PC-9 (cell line): ENCODE results near the gene CHCHD4. TPM values are rescaled to one million over a fixed set of nuclear protein-coding genes. Genes with fewer than 3 reads are reported as not detected.

Experiments
- BruUV-seq: library from RNA; stranded (reverse); fragments of 400-500 nt; replicated peaks from 2 replicates; lab custom pipeline; 2021; lab: Mats Ljungman, UMichigan
- CTCF ChIA-PET: fragments of 300-600 bp; sonication (Branson Sonifier 250); formaldehyde crosslinking; loops from one replicate; lab custom pipeline; 2022; ENCODE audit warnings: antibody characterized with exemption; lab: Charles Lee
- POLR2A ChIA-PET: fragments of 300-600 bp; sonication (Branson Sonifier 250); formaldehyde crosslinking; loops from one replicate; lab custom pipeline; 2022; ENCODE audit warnings: antibody characterized with exemption; ENCODE audit not compliant: unreplicated experiment; lab: Charles Lee
- DNase-seq, 2 experiments: peaks; one replicate each; pipeline versions ENCODE4 v3.0.0 to v3.0.0-alpha.2; 2015 to 2022; ENCODE audit warnings: mixed read lengths in 1 of 2
- H2AFZ ChIP-seq: fragments of 200-600 bp; sonication (generic); 2 replicates; pipeline ENCODE4 v1.8.1; 2017; ENCODE audit warnings: antibody characterized with exemption
- H3F3A ChIP-seq: fragments of 200-600 bp; sonication (generic); 2 replicates; pipeline ENCODE4 v1.8.1; 2017; ENCODE audit warnings: antibody characterized with exemption, mild to moderate bottlenecking, low read depth; ENCODE audit not compliant: insufficient read depth
- H3K27ac ChIP-seq: fragments of 200-600 bp; sonication (generic); 2 replicates; pipeline ENCODE4 v1.6.1; 2016; ENCODE audit warnings: mixed run types
- H3K27me3 ChIP-seq: fragments of 200-600 bp; sonication (generic); 2 replicates; pipeline ENCODE4 v1.6.1; 2016; ENCODE audit warnings: low read depth, mixed run types; ENCODE audit not compliant: insufficient read depth
- H3K36me3 ChIP-seq: fragments of 200-600 bp; sonication (generic); 2 replicates; pipeline ENCODE4 v1.6.1; 2016; ENCODE audit warnings: low read depth, mixed run types
- H3K4me1 ChIP-seq: fragments of 200-600 bp; sonication (generic); replicated peaks from 2 replicates; pipeline ENCODE4 v1.6.1; 2016; ENCODE audit warnings: mixed run types; ENCODE audit not compliant: insufficient read depth
- H3K4me2 ChIP-seq: fragments of 200-600 bp; sonication (generic); 2 replicates; pipeline ENCODE4 v1.6.1; 2017; ENCODE audit warnings: mixed run types
- H3K4me3 ChIP-seq: fragments of 200-600 bp; sonication (generic); 2 replicates; pipeline ENCODE4 v1.6.1; 2016; ENCODE audit warnings: mixed run types
- H3K79me2 ChIP-seq: fragments of 200-600 bp; sonication (generic); 2 replicates; pipeline ENCODE4 v1.6.1; 2017; ENCODE audit warnings: low read depth, mixed run types
- H3K9me2 ChIP-seq: fragments of 200-600 bp; sonication (generic); 2 replicates; pipeline ENCODE4 v1.8.1; 2017; ENCODE audit warnings: mild to moderate bottlenecking; ENCODE audit not compliant: insufficient read depth
- H3K9me3 ChIP-seq: fragments of 200-600 bp; sonication (generic); 2 replicates; pipeline ENCODE4 v1.8.1; 2016; ENCODE audit warnings: low read depth; ENCODE audit not compliant: insufficient read depth
- H4K20me1 ChIP-seq: fragments of 200-600 bp; sonication (generic); 2 replicates; pipeline ENCODE4 v1.8.1; 2017; ENCODE audit not compliant: insufficient read depth
- EZH2 ChIP-seq: fragments of 200-600 bp; sonication (generic); IDR thresholded peaks from 2 replicates; pipeline ENCODE4 v1.8.0; 2017; ENCODE audit warnings: antibody characterized with exemption, low read depth
- intact Hi-C: fragments of 100-400 bp; cut with micrococcal nuclease; formaldehyde crosslinking; loops from one replicate; pipeline ENCODE4 v1.10.0; 2022; ENCODE audit not compliant: unreplicated experiment
- total RNA-seq: library from RNA; stranded (reverse); gene quantifications from 2 replicates; pipeline ENCODE4 v1.2.3, GENCODE V29; 2021
- TF ChIP-seq, protein P1 (sequence below): fragments of 200-600 bp; sonication (generic); conservative IDR thresholded peaks from 2 replicates; pipeline ENCODE4 v1.6.1; 2017; ENCODE audit warnings: mixed run types, antibody characterized with exemption, mild to moderate bottlenecking, moderate library complexity

CHCHD4 gene
- total RNA-seq, 1 experiment from 2014 or later = 17.6 TPM

DNA sequence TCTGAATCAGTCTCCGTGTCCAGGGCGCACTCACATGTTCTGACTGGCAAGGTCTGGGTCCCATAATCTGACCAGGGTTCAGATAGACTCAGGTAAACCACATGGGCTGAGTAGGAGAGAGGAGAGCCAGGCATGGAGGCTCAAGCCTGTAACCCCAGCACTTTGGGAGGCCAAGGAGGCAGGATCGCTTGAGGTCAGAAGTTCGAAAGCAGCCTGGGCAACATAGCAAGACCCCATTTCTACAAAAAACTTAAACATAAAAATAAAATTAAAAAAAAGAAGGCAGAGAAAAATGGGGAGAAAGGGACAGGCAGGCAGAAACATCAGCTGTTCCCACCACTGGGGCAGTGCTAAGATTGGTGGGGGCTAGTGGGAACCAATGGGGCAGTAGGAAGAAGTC is 5.6 kb upstream of the CHCHD4 start:
- CTCF ChIA-PET = no interaction called here
- Histone ChIP-seq H3K27ac (no peak overlapping the region), H3K27me3 (no peaks in the 10 kb centered on the region), H3K4me2 (no peak overlapping the region), H3K79me2 (peaks cover 41% of the 10 kb centered on the region), H3K4me1 (peaks cover 16% of the 10 kb centered on the region), H3K4me3 (no peak overlapping the region), H4K20me1 (peaks cover 37% of the 10 kb centered on the region), H3F3A (peaks cover 11% of the 10 kb centered on the region; the same call in 1 of the 2 replicates), H3K9me2 (no peaks in the 10 kb centered on the region), H3K9me3 (no peaks in the 10 kb centered on the region), H3K36me3 (peaks cover 43% of the 10 kb centered on the region), H2AFZ (no peak overlapping the region)
- intact Hi-C loops = no loop called here
- no peak for DNase-seq
- POLR2A ChIA-PET = no interaction called here
- BruUV-seq = no TSS peak
- TF ChIP-seq, protein P1, sequence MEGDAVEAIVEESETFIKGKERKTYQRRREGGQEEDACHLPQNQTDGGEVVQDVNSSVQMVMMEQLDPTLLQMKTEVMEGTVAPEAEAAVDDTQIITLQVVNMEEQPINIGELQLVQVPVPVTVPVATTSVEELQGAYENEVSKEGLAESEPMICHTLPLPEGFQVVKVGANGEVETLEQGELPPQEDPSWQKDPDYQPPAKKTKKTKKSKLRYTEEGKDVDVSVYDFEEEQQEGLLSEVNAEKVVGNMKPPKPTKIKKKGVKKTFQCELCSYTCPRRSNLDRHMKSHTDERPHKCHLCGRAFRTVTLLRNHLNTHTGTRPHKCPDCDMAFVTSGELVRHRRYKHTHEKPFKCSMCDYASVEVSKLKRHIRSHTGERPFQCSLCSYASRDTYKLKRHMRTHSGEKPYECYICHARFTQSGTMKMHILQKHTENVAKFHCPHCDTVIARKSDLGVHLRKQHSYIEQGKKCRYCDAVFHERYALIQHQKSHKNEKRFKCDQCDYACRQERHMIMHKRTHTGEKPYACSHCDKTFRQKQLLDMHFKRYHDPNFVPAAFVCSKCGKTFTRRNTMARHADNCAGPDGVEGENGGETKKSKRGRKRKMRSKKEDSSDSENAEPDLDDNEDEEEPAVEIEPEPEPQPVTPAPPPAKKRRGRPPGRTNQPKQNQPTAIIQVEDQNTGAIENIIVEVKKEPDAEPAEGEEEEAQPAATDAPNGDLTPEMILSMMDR = no peak
- no peak for TF ChIP-seq EZH2

DNA sequence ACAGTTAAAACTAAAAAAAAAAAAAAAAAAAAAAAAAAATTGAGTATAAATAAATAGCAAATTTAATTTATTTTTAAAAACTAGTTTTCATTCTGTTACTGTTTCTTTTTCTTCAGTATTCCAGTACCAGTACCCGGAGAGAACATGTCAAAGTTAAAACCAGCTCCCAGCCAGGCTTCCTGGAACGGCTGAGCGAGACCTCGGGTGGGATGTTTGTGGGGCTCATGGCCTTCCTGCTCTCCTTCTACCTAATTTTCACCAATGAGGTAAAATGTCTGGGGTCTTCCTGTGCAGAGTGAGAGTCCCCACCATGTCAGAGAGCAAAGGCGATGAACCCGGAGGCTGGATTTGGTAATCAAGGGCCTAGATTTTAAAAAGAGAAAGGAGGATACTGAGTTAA is 4.6 kb upstream of the CHCHD4 start:
- peaks cover 16% of the 10 kb centered on the region for H3K4me1 ChIP-seq
- peaks cover 43% of the 10 kb centered on the region for H3K36me3 ChIP-seq
- H3K4me2 ChIP-seq = no peak overlapping the region
- ChIA-PET POLR2A (no interaction called here), CTCF (no interaction called here)
- no peaks in the 10 kb centered on the region for H3K9me3 ChIP-seq
- no peak overlapping the region for H3K27ac ChIP-seq
- no peaks in the 10 kb centered on the region for H3K9me2 ChIP-seq
- no peak for DNase-seq
- intact Hi-C loops = no loop called here
- no peak overlapping the region for H2AFZ ChIP-seq
- no peaks in the 10 kb centered on the region for H3K27me3 ChIP-seq
- peaks cover 11% of the 10 kb centered on the region; the same call in 1 of the 2 replicates for H3F3A ChIP-seq
- no peak for TF ChIP-seq EZH2
- TF ChIP-seq, protein P1 = no peak
- no peak overlapping the region for H3K4me3 ChIP-seq
- peaks cover 45% of the 10 kb centered on the region for H3K79me2 ChIP-seq
- BruUV-seq = no TSS peak
- peaks cover 37% of the 10 kb centered on the region for H4K20me1 ChIP-seq

DNA sequence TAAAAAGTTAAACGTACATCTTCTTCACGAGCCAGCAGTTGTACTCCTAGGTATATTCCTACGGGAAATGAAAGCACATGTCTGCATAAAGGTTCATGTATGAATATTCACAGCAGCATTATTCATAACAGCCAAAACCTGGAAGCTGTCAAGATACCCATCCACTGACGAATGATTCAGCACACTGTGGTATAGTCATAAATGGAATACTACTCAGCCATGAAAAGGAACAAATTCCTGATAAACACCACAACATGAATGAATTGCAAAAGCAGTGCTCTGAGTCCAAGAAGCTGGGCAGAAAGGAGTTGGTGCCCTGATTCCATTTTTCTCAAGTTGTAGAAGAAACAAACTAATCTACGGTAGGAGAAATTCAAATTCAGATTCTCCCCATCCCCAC is 4.1 kb upstream of the CHCHD4 start:
- peaks cover 51% of the 10 kb centered on the region for H3K79me2 ChIP-seq
- no peaks in the 10 kb centered on the region for H3K27me3 ChIP-seq
- H3K9me2 ChIP-seq = no peaks in the 10 kb centered on the region
- no peaks in the 10 kb centered on the region for H3K9me3 ChIP-seq
- H4K20me1 ChIP-seq = peaks cover 37% of the 10 kb centered on the region
- H3K4me2 ChIP-seq = no peak overlapping the region
- H3K4me1 ChIP-seq = peaks cover 16% of the 10 kb centered on the region
- intact Hi-C loops = no loop called here
- H3K27ac ChIP-seq = no peak overlapping the region
- ChIA-PET POLR2A (no interaction called here), CTCF (no interaction called here)
- no peak for TF ChIP-seq EZH2
- peaks cover 11% of the 10 kb centered on the region; the same call in 1 of the 2 replicates for H3F3A ChIP-seq
- no peak for DNase-seq
- no TSS peak for BruUV-seq
- peaks cover 43% of the 10 kb centered on the region for H3K36me3 ChIP-seq
- no peak overlapping the region for H2AFZ ChIP-seq
- H3K4me3 ChIP-seq = no peak overlapping the region
